ENCODE measurements around the gene FBXL13. TPM values are rescaled to one million over a fixed set of nuclear protein-coding genes. Genes with fewer than 3 reads are reported as not detected.

FBXL13 gene
- total and polyA plus RNA-seq, 2 experiments from 2014 or later: 1.2 to 2.5 TPM

DNA sequence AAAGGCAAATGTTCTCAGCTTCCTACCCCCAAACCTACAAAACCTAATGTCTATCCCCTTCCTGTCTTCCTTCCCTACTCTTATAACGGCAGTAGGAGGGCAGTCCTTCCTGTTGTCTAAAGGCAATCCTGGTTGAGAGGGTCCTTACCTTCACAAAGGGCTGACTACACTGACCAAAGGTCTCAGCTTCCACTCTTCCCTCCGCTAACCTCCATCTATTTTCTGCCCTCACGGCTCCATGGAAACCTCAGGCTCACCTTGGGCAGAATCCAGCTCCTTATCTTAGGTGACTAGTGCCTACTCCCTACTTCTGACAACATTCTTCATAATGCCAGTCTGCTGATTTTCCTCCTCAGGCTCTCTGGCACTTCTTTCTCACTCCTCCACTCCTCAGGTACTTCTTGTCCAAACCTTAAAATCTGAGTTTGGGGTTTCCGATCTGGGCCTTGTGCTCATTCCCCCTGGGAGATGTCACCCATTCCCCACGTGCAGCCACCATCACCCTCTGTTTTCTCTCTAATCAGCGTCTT is 542 bp downstream of the FBXL13 start:
- peaks cover 11% of the 10 kb centered on the region for H3K27me3 Mint-ChIP-seq (ENCODE audit: insufficient read depth, low read depth, poor library complexity)
- peaks cover 6% of the 10 kb centered on the region; the same call in 1 of the 2 replicates for H3K4me1 ChIP-seq (ENCODE audit: insufficient read depth)
- H3K9me3 Mint-ChIP-seq: peaks cover 9% of the 10 kb centered on the region; the same call in 1 of the 3 replicates
- no peaks in the 10 kb centered on the region for H3K27me3 ChIP-seq (ENCODE audit: insufficient read depth)
- peak overlapping the region; percentile 82; the same call in 1 of the 2 replicates for H3K27ac Mint-ChIP-seq
- ATAC-seq (peak; percentile 13), DNase-seq (ENCODE audit: low spot score) (peak; percentile 39)
- peaks cover 36% of the 10 kb centered on the region for H3K79me2 ChIP-seq (replicated peaks; ENCODE audit: insufficient read depth)
- H3K4me1 Mint-ChIP-seq: peaks cover 15% of the 10 kb centered on the region
- no peaks in the 10 kb centered on the region for H3K36me3 ChIP-seq (ENCODE audit: insufficient read depth)
- TF ChIP-seq NANOG (IDR thresholded peaks at IDR 0.05; ENCODE audit: borderline replicate concordance) (no peak), JUNB (IDR thresholded peaks at IDR 0.05; ENCODE audit: unreplicated experiment) (no peak), STAT1 (IDR thresholded peaks at IDR 0.05; ENCODE audit: unreplicated experiment) (no peak), CREB1 (CRISPR knock-in tag; IDR thresholded peaks at IDR 0.05; ENCODE audit: low read depth) (no peak), CTCF (conservative IDR thresholded peaks at IDR 0.05; ENCODE audit: low read depth in 2 of 2) (no peak), ETS1 (IDR thresholded peaks at IDR 0.05) (no peak), EZH2 (IDR thresholded peaks at IDR 0.05; ENCODE audit: low read depth, unreplicated experiment) (no peak), ZNF114 (CRISPR knock-in tag; IDR thresholded peaks at IDR 0.05) (no peak), POLR2AphosphoS5 (IDR thresholded peaks at IDR 0.05; ENCODE audit: low read depth) (no peak; the same call in 1 of the 2 replicates)
- TF ChIP-seq, protein P1, sequence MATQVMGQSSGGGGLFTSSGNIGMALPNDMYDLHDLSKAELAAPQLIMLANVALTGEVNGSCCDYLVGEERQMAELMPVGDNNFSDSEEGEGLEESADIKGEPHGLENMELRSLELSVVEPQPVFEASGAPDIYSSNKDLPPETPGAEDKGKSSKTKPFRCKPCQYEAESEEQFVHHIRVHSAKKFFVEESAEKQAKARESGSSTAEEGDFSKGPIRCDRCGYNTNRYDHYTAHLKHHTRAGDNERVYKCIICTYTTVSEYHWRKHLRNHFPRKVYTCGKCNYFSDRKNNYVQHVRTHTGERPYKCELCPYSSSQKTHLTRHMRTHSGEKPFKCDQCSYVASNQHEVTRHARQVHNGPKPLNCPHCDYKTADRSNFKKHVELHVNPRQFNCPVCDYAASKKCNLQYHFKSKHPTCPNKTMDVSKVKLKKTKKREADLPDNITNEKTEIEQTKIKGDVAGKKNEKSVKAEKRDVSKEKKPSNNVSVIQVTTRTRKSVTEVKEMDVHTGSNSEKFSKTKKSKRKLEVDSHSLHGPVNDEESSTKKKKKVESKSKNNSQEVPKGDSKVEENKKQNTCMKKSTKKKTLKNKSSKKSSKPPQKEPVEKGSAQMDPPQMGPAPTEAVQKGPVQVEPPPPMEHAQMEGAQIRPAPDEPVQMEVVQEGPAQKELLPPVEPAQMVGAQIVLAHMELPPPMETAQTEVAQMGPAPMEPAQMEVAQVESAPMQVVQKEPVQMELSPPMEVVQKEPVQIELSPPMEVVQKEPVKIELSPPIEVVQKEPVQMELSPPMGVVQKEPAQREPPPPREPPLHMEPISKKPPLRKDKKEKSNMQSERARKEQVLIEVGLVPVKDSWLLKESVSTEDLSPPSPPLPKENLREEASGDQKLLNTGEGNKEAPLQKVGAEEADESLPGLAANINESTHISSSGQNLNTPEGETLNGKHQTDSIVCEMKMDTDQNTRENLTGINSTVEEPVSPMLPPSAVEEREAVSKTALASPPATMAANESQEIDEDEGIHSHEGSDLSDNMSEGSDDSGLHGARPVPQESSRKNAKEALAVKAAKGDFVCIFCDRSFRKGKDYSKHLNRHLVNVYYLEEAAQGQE (IDR thresholded peaks at IDR 0.05; ENCODE audit: unreplicated experiment): no peak
- H3K4me3 Mint-ChIP-seq: peak overlapping the region; percentile 91
- peaks cover 8% of the 10 kb centered on the region; the same call in 2 of the 3 replicates for H3K36me3 Mint-ChIP-seq (ENCODE audit: low read depth)
- H3K4me3 ChIP-seq: peak overlapping the region; percentile 100
- peak overlapping the region; percentile 99 for H2AFZ ChIP-seq
- 0 out of 2 replicates have a peak overlapping the region, but pooled peaks have one; percentile 42 for H3K27ac ChIP-seq (ENCODE audit: low read depth)
- peak overlapping the region; percentile 93 for H3K4me2 ChIP-seq
- 0 out of 2 replicates have a peak, but pooled peaks cover 4% of the 10 kb centered on the region for H3F3A ChIP-seq (replicated peaks; ENCODE audit: low read depth)
- no peaks in the 10 kb centered on the region for H4K20me1 ChIP-seq (replicated peaks; ENCODE audit: insufficient read depth)
- H3K9me2 ChIP-seq (ENCODE audit: insufficient read depth): no peaks in the 10 kb centered on the region

Measured in GM23338 (cell line).